GM12801 (cell line): Measurements from ENCODE around the gene TRAM2.

Experiments
- TF ChIP-seq, protein P1 (sequence below): IDR thresholded peaks from one replicate; pipeline ENCODE4 v1.5.1; 2011; ENCODE audit warnings: control low read depth; ENCODE audit not compliant: insufficient read length; ENCODE audit errors: extremely low read depth

TRAM2 gene

DNA sequence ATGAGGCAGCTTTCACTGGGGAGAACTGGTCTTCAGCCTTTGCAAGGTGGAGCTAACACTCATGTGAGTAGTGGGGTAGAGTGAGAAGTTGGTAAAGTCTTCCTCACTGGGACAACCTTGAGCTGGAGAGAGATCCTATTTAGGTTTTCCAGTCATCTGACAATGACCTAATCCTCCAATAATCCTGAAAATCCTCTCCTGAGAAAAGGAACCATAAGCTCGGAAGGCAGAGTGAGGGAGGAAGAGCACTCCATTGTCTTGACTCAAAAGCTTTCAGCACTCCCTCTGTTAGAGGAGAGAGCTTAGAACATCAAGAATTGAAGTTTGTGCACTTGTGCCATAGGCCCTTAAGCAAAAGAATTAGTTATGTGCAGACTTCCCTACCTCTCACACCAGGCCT lies 77.8 kb downstream of the TRAM2 start:
- TF ChIP-seq, protein P1, sequence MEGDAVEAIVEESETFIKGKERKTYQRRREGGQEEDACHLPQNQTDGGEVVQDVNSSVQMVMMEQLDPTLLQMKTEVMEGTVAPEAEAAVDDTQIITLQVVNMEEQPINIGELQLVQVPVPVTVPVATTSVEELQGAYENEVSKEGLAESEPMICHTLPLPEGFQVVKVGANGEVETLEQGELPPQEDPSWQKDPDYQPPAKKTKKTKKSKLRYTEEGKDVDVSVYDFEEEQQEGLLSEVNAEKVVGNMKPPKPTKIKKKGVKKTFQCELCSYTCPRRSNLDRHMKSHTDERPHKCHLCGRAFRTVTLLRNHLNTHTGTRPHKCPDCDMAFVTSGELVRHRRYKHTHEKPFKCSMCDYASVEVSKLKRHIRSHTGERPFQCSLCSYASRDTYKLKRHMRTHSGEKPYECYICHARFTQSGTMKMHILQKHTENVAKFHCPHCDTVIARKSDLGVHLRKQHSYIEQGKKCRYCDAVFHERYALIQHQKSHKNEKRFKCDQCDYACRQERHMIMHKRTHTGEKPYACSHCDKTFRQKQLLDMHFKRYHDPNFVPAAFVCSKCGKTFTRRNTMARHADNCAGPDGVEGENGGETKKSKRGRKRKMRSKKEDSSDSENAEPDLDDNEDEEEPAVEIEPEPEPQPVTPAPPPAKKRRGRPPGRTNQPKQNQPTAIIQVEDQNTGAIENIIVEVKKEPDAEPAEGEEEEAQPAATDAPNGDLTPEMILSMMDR = no peak

DNA sequence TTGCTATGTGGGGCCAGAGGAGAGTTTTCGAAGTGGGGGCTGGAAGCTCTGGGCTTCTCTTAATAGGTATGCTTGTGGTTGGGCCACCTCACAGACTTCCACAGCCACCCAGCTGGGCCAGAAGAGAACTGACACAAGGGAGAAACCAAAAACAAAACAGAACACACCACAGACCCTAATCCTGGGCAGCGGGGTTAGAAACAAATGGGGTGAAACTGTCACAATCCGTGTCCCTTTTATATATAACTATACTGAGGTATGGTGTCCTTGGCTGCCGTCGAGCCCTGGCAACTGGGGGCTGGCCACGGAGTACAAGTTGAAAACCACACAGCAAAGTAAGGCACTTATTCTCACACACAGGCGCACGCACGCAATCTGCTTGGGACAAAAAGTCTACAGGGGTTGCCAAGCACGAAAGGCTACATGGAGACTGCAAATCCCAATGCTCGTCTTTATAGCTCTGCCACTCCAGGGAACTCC lies 78.3 kb downstream of the TRAM2 start:
- TF ChIP-seq, protein P1 = no peak

DNA sequence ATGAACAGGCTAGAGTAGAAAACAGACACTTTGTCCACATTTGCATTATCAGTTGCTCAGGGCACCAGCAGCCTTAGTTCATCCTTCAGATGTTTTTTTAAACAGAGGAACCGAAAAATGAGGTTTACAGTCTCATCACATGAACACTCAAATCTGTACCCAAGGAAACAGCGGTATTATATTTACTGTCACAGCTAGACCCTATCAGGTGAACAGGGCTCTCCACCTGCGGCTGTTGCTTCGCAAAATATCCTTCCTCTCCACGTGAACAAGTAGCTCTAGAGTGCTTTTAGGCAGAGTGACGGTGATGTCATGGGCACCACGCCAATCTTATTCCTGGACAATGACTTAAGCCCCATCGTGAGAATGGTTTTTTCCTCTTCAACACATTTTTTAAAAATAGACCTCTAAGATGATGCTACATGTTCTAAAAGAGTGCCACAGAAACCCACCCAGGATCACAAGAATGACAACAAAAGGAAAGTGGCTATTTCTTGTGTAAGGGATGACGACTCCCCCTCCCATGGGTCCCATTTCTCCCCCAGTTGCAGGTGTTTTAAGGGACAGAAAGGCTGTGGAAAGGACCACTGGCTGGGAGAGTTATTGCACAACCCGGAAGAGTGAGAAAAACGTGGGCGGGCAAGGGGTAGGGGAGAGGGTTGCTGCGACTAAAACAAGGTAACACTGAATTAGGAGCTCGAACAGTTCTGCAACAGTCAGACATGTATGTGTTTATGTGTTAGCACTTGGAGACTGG lies 79.0 kb downstream of the TRAM2 start:
- TF ChIP-seq, protein P1 = no peak

GRCh38 chr6:52496631-52497030 lies 80.2 kb downstream of the TRAM2 start:
- TF ChIP-seq, protein P1 = no peak

- TF ChIP-seq, protein P1 = no peak
Observed at GRCh38 chr6:52495922-52496321, 80.9 kb downstream of the TRAM2 start.

- TF ChIP-seq, protein P1 = no peak
Observed at GRCh38 chr6:52494298-52495072, 82.4 kb downstream of the TRAM2 start.

- TF ChIP-seq, protein P1 = no peak
Observed at GRCh38 chr6:52493669-52494068, 83.2 kb downstream of the TRAM2 start.
